Epithelial cell of prostate (primary cell): ENCODE measurements around the gene A2ML1.
"Not testable (repeated sequence)": the region's sequence is repeated elsewhere in the genome, so short reads cannot be mapped to it uniquely, and the experiment has no call there.

Experiments
- DNase-seq: peaks from one replicate; pipeline ENCODE4 v3.0.0-alpha.2; 2011; ENCODE audit warnings: low read depth, low spot score
- H3K27ac ChIP-seq: fragments of 450-650 bp; 2 replicates; pipeline ENCODE4 v1.5.1; 2017; ENCODE audit warnings: mild to moderate bottlenecking

Gene A2ML1

DNA sequence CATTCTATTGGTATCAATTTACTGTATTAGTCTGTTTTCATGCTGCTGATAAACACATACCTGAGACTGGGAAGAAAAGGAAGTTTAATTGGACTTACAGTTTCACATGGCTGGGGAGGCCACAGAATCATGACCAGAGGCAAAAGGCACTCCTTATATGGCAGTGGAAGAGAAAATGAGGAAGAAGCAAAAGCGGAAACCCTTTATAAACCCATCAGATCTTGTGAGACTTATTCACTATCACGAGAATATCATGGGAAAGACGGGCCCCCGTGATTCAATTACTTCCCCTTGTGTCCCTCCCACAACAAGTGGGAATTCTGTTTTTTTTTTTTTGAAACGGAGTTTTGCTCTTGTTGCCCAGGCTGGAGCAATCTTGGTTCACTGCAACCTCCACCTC lies 80.3 kb downstream of the A2ML1 start:
- DNase-seq, H3K27ac ChIP-seq: not testable (repeated sequence)

DNA sequence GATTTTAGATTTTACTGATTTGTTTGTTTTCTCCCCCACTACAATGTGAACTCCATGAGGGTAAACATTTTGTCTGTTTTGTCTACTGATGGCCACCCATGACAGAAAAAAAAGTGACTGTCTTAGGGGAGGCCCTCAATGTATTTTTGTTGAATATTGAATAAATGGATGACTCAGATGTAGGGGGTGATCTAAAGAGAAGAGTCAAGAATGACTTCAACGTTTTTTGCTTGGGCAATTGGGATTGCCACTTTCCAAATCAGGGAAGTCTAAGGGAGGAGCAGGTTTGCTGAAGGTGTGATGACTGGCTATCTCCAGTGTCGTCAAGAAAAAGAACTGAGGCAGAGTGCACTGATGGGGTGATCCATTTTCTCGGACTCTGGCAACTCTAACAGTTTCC lies 81.2 kb downstream of the A2ML1 start:
- H3K27ac ChIP-seq, result no peak overlapping the region
- no peak for DNase-seq

- no peak overlapping the region for H3K27ac ChIP-seq
- no peak for DNase-seq
These were observed 82.2 kb downstream of the A2ML1 start for GRCh38 chr12:8904665-8905064.

DNA sequence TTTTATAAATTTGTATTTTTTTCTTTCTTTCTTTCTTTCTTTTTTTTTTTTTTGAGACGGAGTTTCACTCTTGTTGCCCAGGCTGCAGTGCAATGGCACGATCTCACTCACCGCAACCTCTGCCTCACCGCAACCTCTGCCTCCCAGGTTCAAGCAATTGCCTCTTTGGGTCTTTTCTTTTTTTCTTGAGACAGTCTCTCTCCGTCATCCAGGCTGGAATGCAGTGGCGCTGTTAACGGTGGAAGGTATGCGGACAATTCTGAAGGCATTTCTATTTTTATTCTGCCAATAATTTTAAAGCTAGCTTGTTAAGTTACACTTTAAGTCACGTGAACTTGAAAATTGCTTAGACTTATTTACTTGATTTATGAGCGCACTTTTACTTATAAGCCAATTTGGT lies 83.1 kb downstream of the A2ML1 start:
- no peak for DNase-seq
- no peak overlapping the region for H3K27ac ChIP-seq

GRCh38 chr12:8906266-8907180 lies 84.1 kb downstream of the A2ML1 start:
- no peak overlapping the region for H3K27ac ChIP-seq
- no peak for DNase-seq

DNA sequence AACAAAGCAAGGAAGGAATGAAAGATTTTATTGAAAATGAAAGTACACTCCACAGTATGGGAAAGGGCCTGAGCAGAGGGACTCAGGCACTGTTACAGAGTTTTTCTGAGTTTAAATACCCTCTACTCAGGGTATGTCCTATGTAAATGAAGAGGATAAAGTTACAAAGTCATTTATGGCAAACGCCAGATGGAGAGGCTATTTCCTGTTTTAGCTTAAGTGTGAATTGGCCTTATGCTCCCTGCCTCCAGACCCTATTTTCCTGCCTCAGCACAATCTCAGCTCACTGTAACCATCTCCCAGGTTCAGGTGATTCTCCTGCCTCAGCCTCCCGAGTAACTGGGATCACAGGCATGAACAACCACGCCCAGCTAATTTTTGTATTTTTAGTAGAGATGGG lies 85.1 kb downstream of the A2ML1 start:
- DNase-seq, result no peak
- no peak overlapping the region for H3K27ac ChIP-seq

GRCh38 chr12:8909752-8910151 lies 87.3 kb downstream of the A2ML1 start:
- H3K27ac ChIP-seq, result no peak overlapping the region
- no peak for DNase-seq

DNA sequence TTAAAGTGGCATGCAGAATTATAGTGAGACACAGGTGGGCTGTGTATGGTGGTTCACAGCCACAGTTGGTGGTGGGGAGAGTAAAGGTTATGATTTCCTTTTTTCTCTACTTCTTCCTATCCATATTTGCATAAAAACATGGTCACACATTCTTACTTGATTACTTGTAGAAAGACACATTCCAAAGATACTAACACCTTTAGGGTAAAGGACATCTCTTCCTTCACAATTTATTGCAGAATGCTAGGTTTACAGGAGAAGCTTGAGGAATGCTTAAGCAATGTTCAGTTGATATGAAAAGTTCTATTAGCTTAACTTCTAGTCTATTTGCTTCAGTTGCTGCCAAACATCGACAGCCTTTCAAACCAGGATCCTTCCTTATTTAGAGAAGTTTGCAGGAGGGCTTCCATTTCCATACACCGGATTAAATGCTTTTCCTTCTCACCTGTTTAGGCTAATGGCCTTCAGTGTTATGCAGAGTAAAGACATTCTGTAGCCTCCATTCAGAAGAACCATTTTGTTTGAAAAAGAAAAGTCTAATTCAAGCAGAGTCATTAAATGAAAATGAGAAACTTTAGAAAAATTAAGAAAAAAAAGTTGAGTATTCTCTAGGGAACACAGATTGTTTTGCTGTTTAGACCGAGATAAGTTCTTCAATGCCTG lies 89.3 kb downstream of the A2ML1 start:
- H3K27ac ChIP-seq, result no peak overlapping the region

GRCh38 chr12:8912914-8913313 lies 90.5 kb downstream of the A2ML1 start:
- peak; percentile 27 for DNase-seq
- H3K27ac ChIP-seq, result peak overlapping the region; percentile 78

More for the DNA sequence above, 89.3 kb downstream of the A2ML1 start:
- DNase-seq, result no peak

DNA sequence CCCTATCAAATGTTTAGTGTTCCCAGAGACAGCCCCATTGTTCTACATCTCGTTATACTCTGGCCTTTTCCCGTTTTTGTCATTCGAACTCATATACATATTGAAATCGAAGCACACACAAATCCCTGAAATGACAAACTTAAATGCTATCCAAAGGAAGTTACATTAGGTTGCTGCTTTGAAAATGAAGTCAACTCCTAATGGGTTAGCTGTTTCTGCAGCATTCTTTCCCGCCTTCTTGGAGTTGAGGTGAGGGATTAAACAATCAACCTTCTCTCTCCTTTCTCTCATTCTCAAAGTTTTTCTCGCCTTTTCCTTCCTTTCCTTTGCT lies 91.2 kb downstream of the A2ML1 start:
- DNase-seq, result no peak
- peak overlapping the region; percentile 78 for H3K27ac ChIP-seq

- not testable (repeated sequence) for DNase-seq
- H3K27ac ChIP-seq, result peak within 1 kb of the TSS; percentile 78
These were observed 91.8 kb downstream of the A2ML1 start, which contains the start of gene PHC1 for GRCh38 chr12:8914033-8914715. Gene PHC1 (plus strand): TSS chr12:8914509. CDS start chr12:8917678, 3,169 bp downstream.

- no peak for DNase-seq
- H3K27ac ChIP-seq, result peak overlapping the region; percentile 78
These were observed 92.5 kb downstream of the A2ML1 start for GRCh38 chr12:8914716-8915526.

DNA sequence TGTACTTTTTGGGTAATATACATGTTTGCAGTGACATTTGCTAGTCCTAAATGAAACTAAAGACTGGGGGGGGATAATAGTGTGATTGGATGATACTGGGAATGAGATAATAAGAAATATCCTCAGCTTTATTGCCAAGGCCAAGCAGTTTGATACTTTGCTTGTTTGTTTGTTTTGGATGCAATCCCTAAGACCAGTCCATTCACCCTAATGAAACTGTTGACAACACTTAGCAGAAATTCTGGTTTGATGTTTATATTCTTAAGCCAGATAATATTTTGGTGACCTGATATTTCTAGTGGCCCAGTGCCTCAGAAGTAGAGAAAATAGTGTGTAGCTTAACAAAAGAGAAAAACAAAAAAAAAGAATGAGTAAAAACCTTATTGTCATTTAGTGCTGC lies 93.7 kb downstream of the A2ML1 start:
- H3K27ac ChIP-seq, result no peak overlapping the region
- DNase-seq, result no peak

- no peak overlapping the region for H3K27ac ChIP-seq
- no peak for DNase-seq
These were observed 94.6 kb downstream of the A2ML1 start for GRCh38 chr12:8917031-8917430.

- H3K27ac ChIP-seq, result no peak overlapping the region
- DNase-seq, result no peak
These were observed 95.3 kb downstream of the A2ML1 start for GRCh38 chr12:8917751-8918150.

- not testable (repeated sequence) for H3K27ac ChIP-seq, DNase-seq
These were observed 97.2 kb downstream of the A2ML1 start for GRCh38 chr12:8919643-8920042.

- no peak for DNase-seq
- H3K27ac ChIP-seq, result no peak overlapping the region
These were observed 100.1 kb downstream of the A2ML1 start for GRCh38 chr12:8922544-8922943.
